Islet of Langerhans (tissue), 1 donor: Measurements from ENCODE around the gene FBXL14.

Experiments
- FAIRE-seq: peaks from one replicate; lab custom pipeline; 2011; peaks lifted over from hg19 to GRCh38; lab: Jason Lieb, UNC

FBXL14 gene

DNA sequence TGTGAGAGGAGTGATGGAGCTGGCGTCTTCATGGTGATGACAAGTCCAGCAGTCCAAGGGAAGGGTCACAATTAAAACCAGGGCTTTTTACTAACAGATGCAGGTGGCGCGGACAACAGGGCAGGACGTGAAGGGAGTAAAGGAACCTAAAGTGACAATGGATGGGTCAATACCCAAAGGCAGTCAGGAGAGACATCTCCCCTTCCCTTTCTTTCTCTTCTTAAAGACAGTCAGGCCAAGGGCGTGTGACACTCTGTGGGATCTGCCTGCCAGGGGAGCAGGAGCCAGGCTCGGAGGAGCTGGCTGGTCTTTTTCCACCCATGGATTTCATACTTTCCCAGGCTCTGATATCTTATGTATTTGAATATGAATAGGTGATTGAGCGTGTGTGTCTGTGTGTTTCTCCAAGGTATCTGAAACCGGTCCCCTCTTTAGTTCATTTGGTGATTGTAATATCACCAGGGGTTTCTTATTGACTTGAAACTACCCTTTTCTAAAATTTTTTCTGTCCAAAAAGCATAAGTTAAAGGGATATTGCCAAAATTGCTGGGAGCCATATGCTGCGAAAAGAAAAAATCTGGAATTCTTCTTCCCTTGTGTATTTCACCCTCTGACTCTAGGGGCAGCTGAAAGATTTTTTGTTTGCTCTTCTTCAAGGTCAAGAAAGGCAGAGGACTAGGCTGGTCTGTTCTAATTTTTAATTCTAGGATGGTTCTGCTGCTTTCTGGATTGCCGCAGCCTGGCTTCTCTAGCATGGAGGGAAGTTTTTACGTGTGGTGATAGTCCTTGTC is 61.8 kb downstream of the FBXL14 start:
- FAIRE-seq = no peak

DNA sequence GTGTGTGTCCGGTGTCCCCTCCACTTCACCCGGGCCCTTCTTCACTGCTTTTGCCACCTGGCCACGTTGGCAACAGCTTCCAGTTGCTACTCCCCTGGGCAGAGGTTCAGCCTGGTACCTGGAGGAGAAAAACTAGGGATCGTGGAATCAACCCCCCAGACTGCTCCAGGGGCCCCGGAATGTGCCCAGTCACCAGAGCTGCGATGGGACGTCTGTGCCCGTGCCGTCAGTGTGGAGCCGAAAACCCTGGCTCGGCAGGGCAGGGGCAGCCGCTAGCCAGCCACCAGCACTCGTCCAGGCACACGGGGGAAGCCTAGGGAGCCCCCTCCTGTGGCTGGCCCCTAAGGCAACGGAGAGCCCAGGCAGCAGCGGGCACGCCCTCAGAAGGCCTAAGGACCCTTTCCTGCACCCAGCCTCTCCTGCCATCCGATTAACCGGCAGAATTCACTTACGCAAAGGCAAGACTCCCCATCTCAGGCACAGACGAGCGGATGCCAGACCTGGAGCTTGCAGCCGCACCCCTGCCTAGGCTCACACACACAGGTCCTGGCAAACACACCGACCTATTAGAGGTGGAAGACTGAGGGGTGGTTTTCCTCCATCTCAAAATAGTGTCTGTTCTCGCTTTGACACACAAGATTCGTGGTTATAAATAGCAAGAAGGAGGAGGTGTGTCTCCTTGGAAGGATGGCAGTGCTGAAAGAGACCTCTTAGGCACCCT is 62.6 kb downstream of the FBXL14 start:
- FAIRE-seq = no peak

DNA sequence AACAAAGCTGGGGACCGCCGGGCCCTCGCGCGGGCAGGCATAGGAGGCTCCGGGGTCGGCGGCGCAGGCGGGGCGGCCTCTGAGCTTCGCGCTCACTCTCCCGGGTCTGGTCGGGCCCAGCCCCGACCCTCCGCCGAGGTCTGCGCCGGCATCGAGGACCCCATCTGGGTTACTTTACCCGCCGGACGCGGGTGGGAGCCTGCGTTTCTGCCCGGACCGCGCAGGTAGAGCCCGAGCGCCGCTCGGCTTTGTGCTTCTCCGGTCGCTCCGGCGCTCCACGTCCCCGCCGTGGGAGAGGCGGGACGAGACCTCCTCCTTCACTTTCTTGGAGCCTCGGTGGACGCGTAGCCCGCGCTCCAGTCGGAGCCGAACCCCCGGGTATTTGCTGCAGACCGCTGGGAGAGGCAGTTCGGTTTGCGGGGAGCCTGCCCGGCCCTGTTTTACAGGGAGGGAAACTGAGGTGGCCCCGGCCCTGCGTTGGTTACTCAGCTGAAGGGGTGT is 63.2 kb downstream of the FBXL14 start:
- FAIRE-seq = no peak

DNA sequence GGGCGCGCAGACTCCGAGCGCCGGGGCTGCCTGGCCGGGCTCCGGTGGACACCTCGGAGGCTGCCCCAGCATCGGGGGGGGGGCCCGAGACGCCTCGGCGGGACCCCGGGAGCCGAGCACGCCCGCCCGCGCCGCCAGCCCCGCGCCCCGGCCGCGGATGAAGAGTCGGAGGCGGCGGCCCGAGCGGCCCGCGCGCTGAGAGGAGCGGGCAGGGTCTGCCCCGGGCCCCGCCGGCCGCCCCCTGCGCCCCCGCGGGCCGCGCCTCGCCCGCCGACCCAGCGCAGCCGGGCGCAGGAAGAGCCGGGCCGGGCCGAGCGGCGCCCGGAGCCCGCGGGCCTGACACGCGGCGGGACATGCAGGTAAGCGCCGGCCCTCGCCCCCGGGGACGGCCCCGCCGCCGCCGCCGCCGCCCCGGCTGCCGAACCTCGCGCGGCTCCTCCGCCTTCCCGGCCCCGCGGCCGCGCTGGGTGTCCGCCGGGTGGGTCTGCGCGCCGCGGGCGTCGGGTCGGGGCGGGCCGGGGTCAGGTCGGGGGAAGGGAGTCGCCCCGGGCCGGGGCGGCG is 63.7 kb downstream of the FBXL14 start:
- no peak for FAIRE-seq

DNA sequence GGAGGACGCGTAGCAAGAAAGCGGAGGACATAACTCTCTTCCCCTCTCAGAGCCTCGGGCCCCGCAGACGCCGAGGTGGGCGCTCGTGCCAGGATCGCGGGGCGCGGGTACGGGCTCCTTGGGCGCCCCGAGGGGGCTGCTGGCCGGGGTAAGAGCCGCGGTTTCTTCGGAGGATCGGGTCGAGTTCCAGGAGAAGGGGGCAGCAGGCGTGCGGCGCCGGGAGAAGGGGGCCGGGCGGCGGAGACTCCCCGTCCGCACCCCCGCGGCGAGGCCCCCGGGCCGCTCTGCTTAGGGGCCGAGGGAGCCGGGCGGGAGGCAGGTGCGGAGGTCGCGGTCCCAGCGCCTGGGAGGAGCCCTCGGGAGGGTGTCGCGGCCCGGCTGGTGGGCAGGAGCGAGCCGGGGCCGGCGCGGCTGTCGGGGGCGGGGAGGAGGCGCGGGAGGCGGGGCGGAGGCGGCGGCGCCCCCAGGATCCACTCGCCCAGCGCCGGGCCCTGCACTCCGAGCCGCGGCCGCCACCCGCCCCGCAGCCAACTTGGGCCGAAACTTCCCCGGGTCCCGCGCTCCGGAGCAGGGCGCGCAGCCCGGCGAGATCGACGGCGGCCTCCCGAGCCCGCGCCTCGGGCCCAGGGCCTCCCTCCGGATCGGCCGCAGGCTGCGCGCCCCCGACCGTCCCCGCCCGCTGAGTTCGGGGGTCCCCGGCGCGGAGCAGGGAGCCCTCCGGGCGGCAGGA is 64.4 kb downstream of the FBXL14 start:
- no peak for FAIRE-seq

DNA sequence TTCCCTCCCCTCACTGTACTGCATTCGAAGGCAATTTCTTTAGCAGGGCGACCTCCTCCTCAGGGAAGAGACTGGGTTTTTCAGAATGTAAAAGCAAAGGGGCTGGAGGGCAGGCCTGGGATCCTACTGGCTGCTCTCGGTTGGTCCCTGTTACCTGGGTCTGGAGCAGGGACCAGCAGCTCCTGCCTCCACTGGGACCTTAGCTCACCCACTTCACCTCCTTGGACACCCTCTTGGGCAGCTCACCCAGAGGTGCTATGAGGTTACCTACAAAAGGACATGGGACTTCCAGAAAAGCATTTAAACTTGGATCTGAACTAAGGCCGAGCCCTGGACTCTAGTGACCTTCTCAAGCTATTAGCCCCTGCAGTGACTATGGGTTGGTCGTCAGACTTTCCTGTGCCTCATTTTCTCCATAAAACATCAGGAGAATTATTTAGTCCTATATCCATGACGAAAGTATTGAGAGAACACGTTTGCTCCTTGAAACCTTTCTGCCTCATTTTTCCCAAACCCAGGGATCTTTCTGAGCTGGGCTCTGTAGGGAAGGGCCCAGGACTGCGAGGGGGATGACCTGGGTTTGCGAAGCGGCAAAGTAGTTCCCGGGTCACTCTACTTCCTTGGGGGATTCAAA is 65.0 kb downstream of the FBXL14 start:
- FAIRE-seq = no peak

DNA sequence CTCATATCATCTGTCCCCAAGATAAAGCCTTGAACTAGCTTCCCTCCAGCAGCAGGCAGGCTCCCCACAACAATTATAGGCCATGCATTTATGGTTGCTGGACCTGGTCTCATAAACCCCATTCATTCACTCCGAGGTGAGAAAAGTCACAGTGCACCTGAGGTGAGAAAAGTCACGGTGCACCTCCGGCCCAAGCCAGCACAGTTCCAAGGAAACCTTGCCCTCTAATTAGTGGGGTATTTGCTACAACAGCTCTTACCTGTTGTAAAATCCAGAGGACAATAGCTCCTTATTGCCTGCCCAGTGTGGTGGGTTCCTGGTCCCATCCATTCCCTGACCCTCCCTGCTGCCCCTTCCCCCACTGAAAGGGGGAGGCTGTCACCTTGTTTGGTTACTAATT is 65.6 kb downstream of the FBXL14 start:
- no peak for FAIRE-seq

DNA sequence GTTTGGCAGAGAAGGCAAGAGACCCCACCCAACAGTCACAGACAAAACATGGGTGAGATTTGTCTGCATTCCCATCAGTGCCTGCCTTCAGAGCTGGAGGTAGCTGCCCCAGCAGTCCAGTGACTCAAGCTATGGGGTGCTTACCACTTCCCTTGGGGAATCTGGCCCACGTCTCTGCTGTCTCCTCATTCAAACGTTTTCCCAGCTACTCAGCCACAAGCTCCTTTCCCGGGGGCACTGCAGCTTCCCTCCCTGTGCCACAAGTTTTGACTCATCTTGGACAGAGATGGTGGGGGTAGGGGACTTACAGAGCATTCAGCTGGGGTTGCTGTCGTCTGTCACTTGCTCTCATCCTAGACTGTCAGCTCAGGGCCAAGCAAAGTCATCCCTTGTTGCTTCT is 66.6 kb downstream of the FBXL14 start:
- FAIRE-seq = no peak

DNA sequence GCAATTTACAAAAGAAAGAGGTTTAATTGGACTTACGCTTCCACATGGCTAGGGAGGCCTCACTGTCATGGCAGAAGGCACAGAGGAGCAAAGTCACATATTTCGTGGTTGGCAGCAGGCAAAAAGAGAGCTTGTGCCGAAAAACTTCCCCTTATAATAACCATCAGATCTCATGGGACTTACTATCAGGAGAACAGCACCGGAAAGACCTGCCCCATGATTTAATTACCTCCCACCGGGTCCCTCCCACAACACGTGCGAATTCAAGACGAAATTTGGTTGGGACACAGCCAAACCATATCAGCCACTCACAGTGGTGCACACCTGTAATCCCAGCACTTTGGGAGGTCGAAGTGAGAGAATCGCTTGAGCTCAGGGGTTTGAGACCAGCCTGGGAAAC is 68.5 kb downstream of the FBXL14 start:
- no peak for FAIRE-seq

DNA sequence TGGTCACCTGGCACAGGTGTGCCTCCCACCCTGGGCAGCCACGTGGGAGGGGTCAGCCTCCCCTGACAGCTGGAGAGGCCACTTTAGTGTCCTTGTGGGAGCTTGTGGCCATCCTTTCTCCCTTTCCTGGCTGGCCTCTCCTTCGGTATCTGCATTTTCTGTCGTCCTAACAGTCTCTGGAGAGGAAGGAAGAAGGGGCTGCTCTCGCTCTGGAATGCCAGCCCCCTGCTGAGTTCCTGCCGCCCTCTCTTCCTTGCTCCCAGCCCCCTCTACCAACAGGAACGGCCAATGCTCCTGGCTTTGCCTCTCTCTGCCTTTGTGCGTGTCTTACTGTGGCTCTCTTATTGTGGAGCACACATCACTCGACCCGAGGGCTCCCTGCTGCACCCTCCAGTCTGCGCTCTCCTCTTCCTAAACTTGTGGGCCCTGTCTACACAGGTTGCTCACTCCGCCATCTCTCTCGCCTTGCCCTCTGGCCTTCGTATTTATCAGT is 70.8 kb downstream of the FBXL14 start:
- FAIRE-seq = no peak

DNA sequence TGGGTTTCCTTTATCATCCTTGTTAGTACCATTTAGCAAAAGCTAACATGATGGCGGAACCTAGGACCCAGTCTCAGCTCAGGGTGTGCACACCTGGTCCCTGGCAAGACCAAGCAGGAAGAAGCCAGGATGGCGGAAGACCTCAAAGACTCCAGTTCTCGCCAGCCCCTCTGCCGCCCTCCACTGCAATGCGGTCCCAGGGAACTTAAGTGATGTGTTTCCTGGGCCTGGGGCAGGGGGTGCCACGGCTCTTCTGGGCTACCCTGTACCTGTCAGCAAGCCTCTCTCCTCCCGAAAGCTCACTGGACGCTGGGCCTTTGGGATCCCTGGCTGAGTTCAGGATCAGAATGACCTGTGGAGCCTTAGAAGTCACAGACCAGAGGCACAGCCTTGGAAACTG is 71.3 kb downstream of the FBXL14 start:
- no peak for FAIRE-seq

DNA sequence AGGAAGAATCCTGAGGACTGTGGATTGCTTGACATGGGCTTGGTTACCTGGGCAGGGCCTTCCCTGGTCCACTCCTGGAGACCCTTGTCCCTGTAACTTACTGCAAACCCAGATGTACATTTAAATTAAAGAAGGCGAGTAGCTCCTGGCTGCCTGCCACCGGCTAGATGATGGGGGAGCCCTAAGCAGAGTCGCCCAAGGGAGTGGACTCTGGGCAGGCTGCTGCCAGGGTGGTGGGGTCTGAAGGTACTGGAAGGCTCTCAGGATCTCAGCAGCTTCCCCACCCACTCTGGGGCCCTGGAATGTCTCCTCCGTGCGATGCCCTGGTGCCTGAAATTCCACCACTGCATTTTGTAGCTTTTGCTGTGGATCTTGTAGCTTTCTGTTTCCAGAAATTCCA is 74.7 kb downstream of the FBXL14 start:
- no peak for FAIRE-seq

DNA sequence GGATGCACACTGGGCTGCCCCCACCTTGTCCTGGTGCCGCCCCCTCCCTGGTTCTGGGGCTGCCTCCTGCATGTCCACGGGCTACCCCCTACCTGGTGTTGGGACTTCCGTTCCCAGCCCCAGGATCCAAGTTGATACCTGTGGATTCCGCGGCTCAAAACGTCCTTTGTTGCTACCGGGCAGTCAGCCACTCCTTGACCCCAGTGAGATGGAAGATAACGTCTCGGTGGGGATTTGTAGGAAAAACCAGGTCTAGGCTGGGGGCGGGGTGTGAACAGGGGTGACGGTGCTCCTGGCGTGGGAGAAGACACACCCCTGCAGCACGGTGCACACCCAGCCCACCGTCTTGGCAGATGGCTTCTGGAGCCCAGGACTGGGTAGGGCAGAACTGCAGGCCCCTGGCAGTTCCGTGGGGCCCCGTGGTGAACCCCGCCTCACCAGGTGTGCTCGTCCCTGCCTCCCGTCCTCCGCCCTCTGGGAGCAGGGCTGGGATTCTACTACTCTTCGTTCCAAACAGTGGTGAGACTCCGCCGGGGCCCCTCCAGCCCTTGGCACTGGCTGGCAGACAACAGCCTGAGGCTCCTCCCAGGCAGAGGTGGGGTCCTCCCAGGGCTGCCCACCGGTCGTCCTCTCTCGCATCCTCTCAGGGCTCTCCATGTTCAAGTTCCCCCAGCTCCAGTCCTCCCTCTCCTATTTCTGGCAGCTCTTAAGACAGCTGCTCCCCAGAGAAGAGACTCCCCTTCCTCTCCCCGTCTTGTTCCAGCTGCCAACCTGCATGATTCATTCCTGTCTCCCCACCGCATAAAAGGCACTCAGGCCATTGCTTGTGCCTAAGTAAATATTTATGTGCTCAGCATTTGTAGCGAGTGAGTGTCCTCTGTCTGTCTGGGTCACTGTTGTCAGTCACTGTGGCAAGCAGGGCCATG is 75.5 kb downstream of the FBXL14 start:
- no peak for FAIRE-seq

DNA sequence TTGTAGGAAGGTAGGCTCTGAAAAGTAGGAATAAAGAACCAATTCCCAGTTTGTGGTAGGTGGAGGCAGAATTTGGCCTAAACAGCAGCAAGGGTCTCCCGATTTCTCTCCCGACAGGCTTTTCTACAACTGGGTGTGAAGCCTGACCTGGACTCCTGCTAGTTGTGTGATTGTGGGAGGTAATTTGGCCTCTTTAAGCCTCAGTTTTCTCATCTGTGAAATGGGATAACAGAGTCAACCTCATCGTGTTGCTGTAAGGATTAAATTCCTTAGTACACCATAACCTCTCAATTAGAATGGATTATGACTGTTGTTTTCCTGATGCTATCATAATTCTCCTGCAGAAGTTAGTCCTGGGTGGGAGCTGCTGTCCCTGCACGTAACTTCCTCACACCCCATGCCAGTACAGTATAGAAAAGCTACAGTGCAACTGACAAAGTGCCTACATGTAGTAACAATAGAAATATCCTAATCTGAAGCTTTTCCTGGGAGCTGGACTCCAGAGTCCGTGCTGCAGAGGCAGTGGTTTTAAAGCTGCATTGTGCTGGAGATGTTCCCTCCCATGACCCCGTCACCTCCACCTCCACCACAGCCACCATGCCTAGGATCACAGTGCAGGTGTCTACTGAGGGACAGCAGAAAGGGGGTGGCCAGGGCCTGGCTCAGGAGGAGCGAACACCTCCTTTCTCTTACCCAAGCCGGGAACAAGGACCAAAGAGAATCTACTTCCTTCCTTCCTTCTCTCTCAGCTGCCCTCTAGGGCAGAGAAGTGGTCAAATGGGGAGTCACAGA is 76.5 kb downstream of the FBXL14 start:
- FAIRE-seq = no peak

DNA sequence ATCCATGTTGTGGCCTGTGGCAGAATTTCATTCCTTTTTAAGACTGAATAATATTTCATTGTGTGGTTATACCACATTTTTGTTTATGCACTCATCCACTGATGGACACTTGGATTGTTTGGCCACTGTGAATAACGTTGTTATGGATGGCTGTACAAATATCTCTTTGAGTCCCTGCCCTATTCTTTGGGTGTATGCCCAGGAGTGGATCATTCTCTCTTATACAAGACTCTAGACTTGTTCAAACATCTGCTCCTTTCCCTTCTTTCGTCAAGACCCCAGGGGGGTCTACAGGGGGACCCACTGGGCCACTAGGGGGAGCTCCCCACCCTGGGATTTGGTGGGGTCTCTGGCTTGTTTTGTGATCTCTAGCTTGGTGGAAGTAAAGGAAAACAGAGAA is 77.4 kb downstream of the FBXL14 start:
- no peak for FAIRE-seq
